ES-I3 (cell line): ENCODE data around the gene TMEM132C.

Source experiments
- H3K36me3 ChIP-seq: 2 replicates; pipeline ENCODE4 v1.6.1; 2013; ENCODE audit warnings: mild to moderate bottlenecking, low read length, control low read depth, moderate library complexity; ENCODE audit not compliant: insufficient read depth
- H3K4me1 ChIP-seq: 2 replicates; pipeline ENCODE4 v1.6.1; 2013; ENCODE audit warnings: mild to moderate bottlenecking, control low read depth, low read length; ENCODE audit not compliant: insufficient read depth
- H3K9ac ChIP-seq: 2 replicates; pipeline ENCODE4 v1.6.1; 2013; ENCODE audit warnings: low read depth, mild to moderate bottlenecking, low read length, moderate library complexity
- H3K9me3 ChIP-seq: 2 replicates; pipeline ENCODE4 v1.6.1; 2013; ENCODE audit warnings: mild to moderate bottlenecking, low read length, moderate library complexity; ENCODE audit not compliant: control insufficient read depth, insufficient read depth

The TMEM132C gene

GRCh38 chr12:128745772-128746689 lies 479.1 kb downstream of the TMEM132C start:
- Histone ChIP-seq H3K36me3 (no peaks in the 10 kb centered on the region), H3K9me3 (no peaks in the 10 kb centered on the region), H3K4me1 (no peaks in the 10 kb centered on the region), H3K9ac (no peak overlapping the region)

- no peaks in the 10 kb centered on the region for H3K36me3 ChIP-seq
- no peak overlapping the region for H3K9ac ChIP-seq
- H3K4me1 ChIP-seq, result no peaks in the 10 kb centered on the region
- no peaks in the 10 kb centered on the region for H3K9me3 ChIP-seq
These were observed 480.5 kb downstream of the TMEM132C start for GRCh38 chr12:128747441-128747840.

- H3K4me1 ChIP-seq, result no peaks in the 10 kb centered on the region
- no peak overlapping the region for H3K9ac ChIP-seq
- no peaks in the 10 kb centered on the region for H3K9me3 ChIP-seq
- no peaks in the 10 kb centered on the region for H3K36me3 ChIP-seq
These were observed 485.4 kb downstream of the TMEM132C start for GRCh38 chr12:128752386-128752785.

- H3K9me3 ChIP-seq, result no peaks in the 10 kb centered on the region
- no peaks in the 10 kb centered on the region for H3K4me1 ChIP-seq
- H3K36me3 ChIP-seq, result no peaks in the 10 kb centered on the region
- no peak overlapping the region for H3K9ac ChIP-seq
These were observed 486.5 kb downstream of the TMEM132C start for GRCh38 chr12:128753438-128753837.

GRCh38 chr12:128754275-128754674 lies 487.3 kb downstream of the TMEM132C start:
- no peak overlapping the region for H3K9ac ChIP-seq
- no peaks in the 10 kb centered on the region for H3K4me1 ChIP-seq
- H3K36me3 ChIP-seq, result no peaks in the 10 kb centered on the region
- H3K9me3 ChIP-seq, result no peaks in the 10 kb centered on the region

GRCh38 chr12:128755566-128755965 lies 488.6 kb downstream of the TMEM132C start:
- H3K9ac ChIP-seq, result no peak overlapping the region
- no peaks in the 10 kb centered on the region for H3K36me3 ChIP-seq
- no peaks in the 10 kb centered on the region for H3K9me3 ChIP-seq
- H3K4me1 ChIP-seq, result no peaks in the 10 kb centered on the region
